ENCODE measurements around the gene CHST15.

CHST15 gene

GRCh38 chr10:124075231-124075955 is 18.0 kb downstream of the CHST15 start:
- no peak overlapping the region for H3K27ac ChIP-seq
- POLR2A ChIA-PET (ENCODE audit: low non-redundant PET), result no interaction called here
- no peak for TF ChIP-seq CTCF (conservative IDR thresholded peaks at IDR 0.05; ENCODE audit: low read depth)
- CTCF ChIA-PET, result interaction anchor here (0.6 to 0.7 kb wide), 2 partner anchors 18 to 284 kb away, joined by 3 to 4 read pairs; partner anchors contain the start of gene CHST15
- no peak for DNase-seq (ENCODE audit: low spot score)

- POLR2A ChIA-PET (ENCODE audit: low non-redundant PET), result no interaction called here
- no peak for TF ChIP-seq CTCF (conservative IDR thresholded peaks at IDR 0.05; ENCODE audit: low read depth)
- CTCF ChIA-PET, result interaction anchor here (0.7 kb wide), 1 partner anchor 18 kb away, joined by 4 read pairs; the partner anchor contains the start of gene CHST15
- H3K27ac ChIP-seq, result no peak overlapping the region
- no peak for DNase-seq (ENCODE audit: low spot score)
Observed at GRCh38 chr10:124074501-124075109, 18.8 kb downstream of the CHST15 start.

GRCh38 chr10:124073978-124074377 is 19.4 kb downstream of the CHST15 start:
- TF ChIP-seq CTCF (conservative IDR thresholded peaks at IDR 0.05; ENCODE audit: low read depth), result no peak
- POLR2A ChIA-PET (ENCODE audit: low non-redundant PET), result no interaction called here
- CTCF ChIA-PET, result interaction anchor here (0.6 kb wide), 2 partner anchors 32 to 509 kb away, joined by 3 read pairs; no protein-coding TSS in a partner anchor
- H3K27ac ChIP-seq, result no peak overlapping the region
- no peak for DNase-seq (ENCODE audit: low spot score)

GRCh38 chr10:124072541-124072940 is 20.9 kb downstream of the CHST15 start:
- CTCF ChIA-PET, result interaction anchor here (0.9 to 1.4 kb wide), 2 partner anchors 11 to 29 kb away, joined by 3 to 6 read pairs; no protein-coding TSS in a partner anchor
- TF ChIP-seq CTCF (conservative IDR thresholded peaks at IDR 0.05; ENCODE audit: low read depth), result no peak
- H3K27ac ChIP-seq, result no peak overlapping the region
- POLR2A ChIA-PET (ENCODE audit: low non-redundant PET), result no interaction called here
- DNase-seq (ENCODE audit: low spot score), result no peak

- CTCF ChIA-PET, result interaction anchor here (0.9 to 1.4 kb wide), 2 partner anchors 11 to 29 kb away, joined by 3 to 6 read pairs; no protein-coding TSS in a partner anchor
- TF ChIP-seq CTCF (conservative IDR thresholded peaks at IDR 0.05; ENCODE audit: low read depth), result no peak
- DNase-seq (ENCODE audit: low spot score), result no peak
- POLR2A ChIA-PET (ENCODE audit: low non-redundant PET), result no interaction called here
- H3K27ac ChIP-seq, result no peak overlapping the region
Observed at GRCh38 chr10:124072106-124072505, 21.3 kb downstream of the CHST15 start.

GRCh38 chr10:124071141-124071540 is 22.3 kb downstream of the CHST15 start:
- CTCF ChIA-PET, result interaction anchor here (0.6 kb wide), 1 partner anchor 94 kb away, joined by 5 read pairs; no protein-coding TSS in a partner anchor
- POLR2A ChIA-PET (ENCODE audit: low non-redundant PET), result no interaction called here
- no peak for DNase-seq (ENCODE audit: low spot score)
- TF ChIP-seq CTCF (conservative IDR thresholded peaks at IDR 0.05; ENCODE audit: low read depth), result no peak
- no peak overlapping the region for H3K27ac ChIP-seq
